ENCODE data around the gene HDAC10.
"Not testable (repeated sequence)": the region's sequence is repeated elsewhere in the genome, so short reads cannot be mapped to it uniquely, and the experiment has no call there.

The HDAC10 gene

GRCh38 chr22:50274771-50275170, 23.7 kb upstream of the HDAC10 start:
- no peak overlapping the region for H3K4me3 ChIP-seq (ENCODE audit: low read depth, low read length)
- TF ChIP-seq CTCF (IDR thresholded peaks at IDR 0.05; ENCODE audit: low read depth, low read length, missing control alignments) = no peak
- in situ Hi-C loops (cut with HindIII; ENCODE audit: low sequenced_read_pairs) = no loop called here
- DNase-seq (ENCODE audit: low read depth) = no peak

- no peak for DNase-seq (ENCODE audit: low read depth)
- H3K4me3 ChIP-seq (ENCODE audit: low read depth, low read length) = no peak overlapping the region
- TF ChIP-seq CTCF (IDR thresholded peaks at IDR 0.05; ENCODE audit: low read depth, low read length, missing control alignments) = peak; percentile 42
- in situ Hi-C loops (cut with HindIII; ENCODE audit: low sequenced_read_pairs) = no loop called here
Measured at GRCh38 chr22:50274311-50274710, 23.2 kb upstream of the HDAC10 start.

GRCh38 chr22:50273781-50274180, 22.7 kb upstream of the HDAC10 start:
- DNase-seq (ENCODE audit: low read depth); in situ Hi-C loops (cut with HindIII; ENCODE audit: low sequenced_read_pairs); H3K4me3 ChIP-seq (ENCODE audit: low read depth, low read length): not testable (repeated sequence)

- DNase-seq (ENCODE audit: low read depth); H3K4me3 ChIP-seq (ENCODE audit: low read depth, low read length); in situ Hi-C loops (cut with HindIII; ENCODE audit: low sequenced_read_pairs): not testable (repeated sequence)
Measured at GRCh38 chr22:50273352-50273751, 22.3 kb upstream of the HDAC10 start.

- TF ChIP-seq CTCF (IDR thresholded peaks at IDR 0.05; ENCODE audit: low read depth, low read length, missing control alignments) = no peak
- no peak overlapping the region for H3K4me3 ChIP-seq (ENCODE audit: low read depth, low read length)
- in situ Hi-C loops (cut with HindIII; ENCODE audit: low sequenced_read_pairs) = no loop called here
- DNase-seq (ENCODE audit: low read depth) = no peak
Measured at GRCh38 chr22:50272044-50272802, 21.2 kb upstream of the HDAC10 start.

- no peak for TF ChIP-seq CTCF (IDR thresholded peaks at IDR 0.05; ENCODE audit: low read depth, low read length, missing control alignments)
- H3K4me3 ChIP-seq (ENCODE audit: low read depth, low read length) = peak overlapping the region; percentile 52
- DNase-seq (ENCODE audit: low read depth) = no peak
- in situ Hi-C loops (cut with HindIII; ENCODE audit: low sequenced_read_pairs) = no loop called here
Measured at GRCh38 chr22:50271519-50271970, 20.5 kb upstream of the HDAC10 start.

- no peak for TF ChIP-seq CTCF (IDR thresholded peaks at IDR 0.05; ENCODE audit: low read depth, low read length, missing control alignments)
- in situ Hi-C loops (cut with HindIII; ENCODE audit: low sequenced_read_pairs) = no loop called here
- H3K4me3 ChIP-seq (ENCODE audit: low read depth, low read length) = peak overlapping the region; percentile 52
- no peak for DNase-seq (ENCODE audit: low read depth)
Measured at GRCh38 chr22:50270666-50271394, 19.8 kb upstream of the HDAC10 start.
